GM18507 (cell line): ENCODE results near the gene GABRG3.
"Not testable (repeated sequence)": the region's sequence is repeated elsewhere in the genome, so short reads cannot be mapped to it uniquely, and the experiment has no call there.

Source experiments
- DNase-seq: peaks from one replicate; pipeline ENCODE4 v3.0.0; 2011; ENCODE audit warnings: low read depth; ENCODE audit not compliant: insufficient read length; ENCODE audit errors: extremely low spot score
- FAIRE-seq: peaks from 2 replicates; lab custom pipeline; 2011; peaks lifted over from hg19 to GRCh38; lab: Jason Lieb, UNC

Gene GABRG3

DNA sequence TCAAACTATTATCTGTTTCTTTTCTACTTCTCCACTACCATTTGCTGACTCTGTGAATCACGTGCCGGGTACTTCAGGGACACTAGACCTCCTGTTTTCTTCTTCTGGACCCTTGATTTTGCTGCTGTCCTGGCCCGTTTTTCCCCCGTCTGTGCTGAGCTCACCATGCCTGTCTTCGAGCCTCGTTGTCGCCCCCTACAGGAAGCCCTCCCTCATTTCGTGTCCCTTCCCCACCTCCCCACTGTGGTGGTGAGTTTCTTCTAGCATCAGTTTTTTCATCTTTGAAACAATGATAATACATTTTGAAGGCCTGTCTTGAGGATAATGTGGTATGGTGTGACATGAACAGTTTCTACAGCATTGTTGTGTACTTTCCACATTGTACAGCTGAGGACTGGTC is 12.8 kb downstream of the GABRG3 start:
- FAIRE-seq (no peak), DNase-seq (no peak)

DNA sequence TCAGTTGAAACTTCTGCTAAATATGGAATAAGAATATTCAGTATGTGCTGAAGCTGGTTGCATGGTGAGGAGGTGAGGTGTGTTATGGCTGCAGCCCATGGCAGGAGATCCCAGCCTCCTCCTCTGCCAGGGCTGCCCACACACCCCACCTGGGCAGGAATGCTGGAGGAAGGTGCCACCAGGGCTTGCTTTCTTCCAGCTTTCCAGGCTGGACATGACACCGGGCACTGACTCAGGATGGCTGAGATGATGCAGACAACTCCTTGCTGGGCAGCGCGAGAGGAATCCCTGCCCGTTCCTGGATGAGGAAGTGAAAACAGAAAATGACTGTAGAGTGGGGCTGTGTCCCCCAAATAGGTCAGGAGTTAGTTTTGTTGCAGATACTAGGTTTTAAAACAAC is 14.1 kb downstream of the GABRG3 start:
- FAIRE-seq = no peak
- no peak for DNase-seq

DNA sequence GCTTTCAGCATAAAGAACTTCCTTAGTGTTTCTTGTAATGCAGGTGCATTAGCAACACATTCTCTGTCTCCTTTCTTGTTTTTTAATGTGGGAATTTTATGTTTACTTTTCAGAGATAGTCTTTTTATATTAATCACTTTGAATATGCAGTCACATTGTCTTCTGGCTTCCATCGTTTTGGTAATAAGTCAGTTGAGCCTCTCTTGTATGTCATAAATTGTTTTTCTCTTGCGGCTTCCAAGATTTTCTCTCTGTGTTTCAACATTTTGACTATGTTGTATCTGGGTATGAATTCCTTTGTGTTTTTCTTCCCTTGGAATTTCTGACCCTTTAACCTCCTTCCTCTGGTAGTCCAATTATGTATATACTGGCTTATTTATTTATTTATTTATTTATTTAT is 25.3 kb downstream of the GABRG3 start:
- FAIRE-seq (no peak), DNase-seq (no peak)

DNA sequence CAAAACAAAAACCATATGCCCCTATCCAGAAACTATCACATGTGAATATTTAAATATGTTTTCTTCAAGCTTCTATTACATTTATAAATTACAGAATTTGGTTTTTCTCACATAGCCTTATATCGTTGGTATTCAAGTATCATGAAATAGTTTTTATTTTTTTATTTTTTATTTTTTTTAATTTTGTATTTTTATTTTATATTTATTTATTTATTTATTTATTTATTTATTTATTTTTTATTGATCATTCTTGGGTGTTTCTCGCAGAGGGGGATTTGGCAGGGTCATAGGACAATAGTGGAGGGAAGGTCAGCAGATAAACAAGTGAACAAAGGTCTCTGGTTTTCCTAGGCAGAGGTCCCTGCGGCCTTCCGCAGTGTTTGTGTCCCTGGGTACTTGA is 32.0 kb downstream of the GABRG3 start:
- not testable (repeated sequence) for DNase-seq, FAIRE-seq

DNA sequence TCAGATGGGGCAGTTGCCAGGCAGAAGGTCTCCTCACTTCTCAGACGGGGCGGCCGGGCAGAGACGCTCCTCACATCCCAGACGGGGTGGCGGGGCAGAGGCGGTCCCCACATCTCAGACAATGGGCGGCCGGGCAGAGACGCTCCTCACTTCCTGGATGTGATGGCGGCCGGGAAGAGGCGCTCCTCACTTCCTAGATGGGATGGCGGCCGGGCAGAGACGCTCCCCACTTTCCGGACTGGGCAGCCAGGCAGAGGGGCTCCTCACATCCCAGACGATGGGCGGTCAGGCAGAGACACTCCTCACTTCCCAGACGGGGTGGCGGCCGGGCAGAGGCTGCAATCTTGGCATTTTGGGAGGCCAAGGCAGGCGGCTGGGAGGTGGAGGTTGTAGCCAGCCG is 33.2 kb downstream of the GABRG3 start:
- not testable (repeated sequence) for FAIRE-seq, DNase-seq

DNA sequence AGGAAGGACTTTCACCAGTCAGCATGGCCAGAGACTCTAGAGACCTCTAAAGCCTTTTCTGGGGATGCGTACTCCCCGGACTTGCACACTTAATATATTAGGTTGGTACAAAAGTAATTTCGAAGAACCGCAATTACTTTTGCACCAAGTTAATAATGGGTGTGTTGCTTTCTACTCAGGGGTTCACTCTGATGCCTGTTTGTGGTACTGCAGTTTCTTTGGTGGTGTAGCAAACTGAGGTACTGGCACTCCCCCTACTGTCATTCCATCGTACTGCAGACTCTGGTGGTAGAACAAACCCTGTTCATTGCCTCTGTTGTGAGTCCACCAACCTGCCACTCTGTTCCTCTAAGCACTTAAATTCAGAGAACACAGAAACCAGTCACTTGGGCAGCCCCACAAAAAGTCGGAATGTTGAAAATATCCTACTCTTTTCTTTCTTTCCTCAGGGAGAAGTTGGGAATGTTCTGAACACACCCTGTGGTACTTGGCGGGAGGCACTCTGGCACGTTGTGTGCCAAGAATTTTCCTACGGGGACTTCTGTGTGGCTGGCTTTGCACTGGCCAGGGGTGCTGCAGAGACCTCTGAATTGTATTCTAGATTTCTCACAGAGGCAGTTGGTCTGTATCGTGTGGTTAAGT is 46.3 kb downstream of the GABRG3 start:
- DNase-seq = no peak
- no peak for FAIRE-seq

DNA sequence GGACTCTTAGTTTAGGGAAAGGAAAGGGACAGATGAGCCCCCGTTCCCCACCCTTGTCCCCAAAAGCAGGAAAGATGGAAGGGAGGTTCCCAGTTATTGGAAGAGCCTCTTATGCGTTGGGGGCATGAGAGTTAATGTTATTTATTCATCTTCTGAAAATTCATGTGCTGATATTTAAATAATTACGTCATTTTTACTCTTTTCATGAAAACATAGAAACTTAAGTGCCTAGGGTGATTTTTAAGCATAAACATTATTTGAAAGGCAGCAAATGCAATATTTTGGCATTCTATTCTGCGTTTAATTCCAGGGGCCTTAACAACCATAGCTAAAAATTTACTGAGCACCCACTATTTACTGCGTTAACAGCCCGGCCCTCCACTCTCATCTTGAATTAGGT is 48.7 kb downstream of the GABRG3 start:
- no peak for FAIRE-seq
- DNase-seq = no peak

DNA sequence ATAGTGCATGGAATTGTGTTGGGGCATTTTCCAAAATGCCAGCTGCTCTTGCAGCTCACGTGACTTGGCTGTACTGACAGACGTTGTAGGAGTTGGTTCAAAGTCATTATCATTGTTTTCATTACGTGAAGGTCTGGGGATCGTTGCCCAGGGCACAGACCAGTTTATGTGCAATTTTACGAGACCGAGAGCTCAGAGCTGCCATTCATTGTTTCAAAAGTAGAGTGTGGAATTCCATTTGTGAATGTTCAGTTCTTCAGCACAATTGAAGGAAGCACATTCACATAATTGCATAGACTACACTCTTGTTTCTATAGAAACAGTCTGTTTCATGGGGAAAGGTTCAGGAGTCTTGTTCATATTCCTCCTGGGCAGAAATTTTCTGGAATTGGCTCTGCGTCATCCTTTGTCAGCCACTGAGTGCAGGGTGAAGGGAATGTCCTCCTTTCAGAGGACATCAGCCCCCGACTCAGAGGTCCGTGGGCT is 54.5 kb downstream of the GABRG3 start:
- FAIRE-seq = no peak
- DNase-seq = no peak

DNA sequence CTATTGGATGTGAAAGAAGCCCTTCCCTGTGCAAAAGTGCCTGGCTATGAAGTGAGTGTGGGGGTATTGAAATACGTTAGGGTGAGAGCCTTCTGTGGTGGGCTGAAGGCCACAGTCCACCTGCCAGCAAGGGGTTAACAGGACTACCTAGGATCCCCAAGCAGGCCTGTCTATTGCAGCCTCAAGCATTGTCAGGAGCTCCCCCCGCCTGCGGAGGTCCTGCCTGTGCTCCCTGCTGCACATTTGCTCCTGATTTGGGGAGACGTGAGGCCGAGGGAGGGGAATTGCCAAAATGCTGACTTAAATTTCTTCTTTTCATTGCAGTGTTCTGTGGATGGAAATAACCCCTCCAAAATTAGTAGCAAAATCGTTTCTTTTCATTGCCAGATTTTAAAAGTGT is 56.2 kb downstream of the GABRG3 start:
- DNase-seq = no peak
- no peak for FAIRE-seq

DNA sequence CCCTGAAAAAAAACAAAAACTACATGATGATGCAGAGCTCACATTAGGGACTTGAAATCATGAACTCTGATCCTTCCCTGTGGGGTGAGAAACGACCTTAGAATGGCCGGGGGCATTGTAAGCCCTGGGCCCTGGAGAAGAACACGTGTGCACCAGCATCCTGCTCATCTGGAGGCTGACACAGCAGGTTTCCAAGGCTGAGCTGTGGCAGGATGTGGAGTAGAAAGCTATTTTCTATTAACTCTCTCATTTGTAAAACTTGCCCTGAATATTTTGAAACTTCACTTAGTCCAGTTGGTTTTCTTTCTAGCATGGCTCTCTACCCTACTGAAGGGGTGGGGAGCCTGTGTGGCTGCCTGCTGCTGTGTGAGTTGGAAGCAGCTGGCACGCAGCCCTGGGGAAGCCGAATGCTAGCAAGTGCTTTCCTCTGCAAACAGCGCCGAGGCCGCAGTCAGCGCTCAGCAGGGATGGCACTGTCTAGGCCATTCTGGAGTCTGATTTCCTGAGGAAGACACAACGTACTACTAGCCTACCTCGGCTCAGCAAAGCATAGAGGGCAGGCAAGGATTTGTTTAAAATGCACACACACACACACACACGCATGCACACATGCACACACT is 58.0 kb downstream of the GABRG3 start:
- no peak for DNase-seq
- FAIRE-seq = no peak

DNA sequence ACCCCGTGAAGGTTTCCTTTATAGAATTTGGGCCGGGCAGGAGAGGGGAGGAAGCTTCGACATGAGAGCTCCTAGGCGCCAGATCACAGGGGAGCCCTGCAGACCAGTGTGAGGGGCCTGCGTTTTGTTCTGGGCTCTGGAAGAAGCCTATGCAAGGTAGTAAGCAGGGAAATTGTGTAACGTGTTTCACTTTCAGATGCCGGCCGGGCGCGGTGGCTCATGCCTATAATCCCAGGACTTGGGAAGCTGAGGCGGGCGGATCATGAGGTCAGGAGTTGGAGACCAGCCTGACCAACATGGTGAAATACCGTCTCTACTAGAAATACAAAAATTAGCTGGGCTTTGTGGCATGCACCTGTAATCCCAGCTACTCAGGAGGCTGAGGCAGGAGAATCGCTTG is 65.2 kb downstream of the GABRG3 start:
- FAIRE-seq (no peak), DNase-seq (no peak)

DNA sequence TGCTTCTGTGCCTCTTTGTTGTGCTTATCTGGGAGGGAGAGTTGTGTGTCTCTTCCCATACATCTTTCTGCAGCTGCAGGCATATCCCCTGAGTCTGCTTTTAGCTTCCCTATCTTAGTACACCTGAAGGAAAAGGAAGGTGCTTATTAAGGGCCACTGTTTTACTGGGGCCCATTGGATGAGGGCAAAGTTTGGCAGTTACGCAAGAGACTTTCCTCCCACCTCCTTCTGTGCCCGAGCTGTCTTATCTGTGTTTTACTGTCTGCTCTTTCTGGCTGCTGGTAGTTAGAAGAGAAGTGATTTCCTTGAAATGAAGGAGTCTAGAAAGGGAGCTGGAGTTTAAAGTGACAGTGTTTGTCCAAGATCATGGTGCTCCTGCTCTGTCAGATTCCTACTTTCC is 66.5 kb downstream of the GABRG3 start:
- DNase-seq (no peak), FAIRE-seq (no peak)

DNA sequence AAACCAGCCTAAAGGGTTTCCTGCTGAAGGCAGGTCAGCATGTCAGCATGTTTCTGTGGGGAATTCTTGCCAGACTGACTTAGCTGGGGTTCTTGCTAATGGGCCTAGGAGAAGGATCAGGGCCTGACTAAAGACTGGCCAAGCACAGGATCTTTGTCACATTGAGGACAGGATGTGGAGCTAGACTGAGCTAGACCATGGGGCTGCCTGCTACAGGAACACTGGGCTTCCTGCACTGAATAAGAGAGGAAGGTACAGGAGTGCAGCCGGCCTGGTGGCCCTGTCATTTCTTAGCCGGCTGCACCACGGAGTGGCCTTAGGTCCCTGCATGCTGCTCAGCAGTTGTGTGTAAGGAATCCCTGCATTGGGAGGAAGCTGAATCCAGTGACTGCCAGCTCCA is 68.2 kb downstream of the GABRG3 start:
- DNase-seq (no peak), FAIRE-seq (no peak)

DNA sequence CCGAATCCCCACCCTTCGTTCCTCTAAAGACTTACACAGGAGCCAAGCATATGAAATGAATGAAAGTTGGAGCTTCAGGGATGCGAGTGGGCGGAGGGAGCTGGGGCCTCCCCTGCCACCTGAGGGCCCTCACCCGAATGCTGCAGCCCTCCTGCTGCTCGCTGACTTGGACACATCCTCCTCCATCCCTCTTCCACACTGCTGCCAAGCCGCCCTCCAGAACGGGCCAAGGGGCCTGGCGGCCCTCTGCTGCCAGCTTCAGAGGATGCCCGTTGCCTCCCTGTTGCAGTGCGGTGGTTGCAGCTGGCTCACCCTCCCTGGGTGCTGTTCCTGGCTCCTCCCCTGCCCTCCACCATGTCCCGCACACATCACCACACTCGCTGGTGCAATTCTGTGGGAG is 71.2 kb downstream of the GABRG3 start:
- no peak for FAIRE-seq
- DNase-seq = no peak

DNA sequence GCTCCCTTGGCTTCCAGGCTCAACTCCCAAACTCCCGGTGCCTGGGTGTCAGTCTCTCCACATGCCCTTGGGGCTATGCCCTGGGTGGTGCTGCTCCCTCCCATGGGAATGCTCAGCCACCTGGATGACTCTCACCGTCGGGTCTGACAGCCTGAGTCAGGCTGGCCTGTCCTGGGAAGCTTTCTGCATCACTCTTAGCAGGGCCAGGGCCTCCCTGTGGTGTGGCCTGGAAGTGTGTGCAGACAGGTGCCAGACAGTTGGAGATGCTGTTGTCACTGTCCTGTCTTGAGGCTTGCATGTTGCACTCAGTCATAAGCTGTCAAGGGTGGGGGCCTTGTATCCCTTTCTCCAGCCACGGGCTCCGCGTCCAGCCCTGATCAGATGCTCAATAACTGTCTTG is 71.7 kb downstream of the GABRG3 start:
- FAIRE-seq (no peak), DNase-seq (no peak)

DNA sequence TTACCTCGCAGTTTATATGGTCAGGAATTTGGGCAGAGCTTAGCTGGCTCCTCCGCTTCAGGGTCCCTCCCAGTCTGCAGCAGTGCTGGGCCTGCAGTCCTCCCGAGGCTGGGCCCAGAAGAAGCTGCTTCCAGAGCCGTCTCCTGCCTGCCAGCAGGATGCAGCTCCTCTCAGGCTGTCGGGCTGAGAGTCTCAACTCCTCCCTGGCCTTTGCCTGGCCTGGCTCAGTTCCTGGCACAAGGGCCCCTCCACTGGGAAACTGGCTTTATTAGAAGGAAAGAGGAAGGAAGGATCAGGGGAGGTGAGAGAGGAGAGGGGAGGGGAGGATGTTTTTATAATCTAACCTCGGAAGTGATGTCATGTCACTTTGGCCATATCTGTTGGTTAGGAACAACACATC is 72.8 kb downstream of the GABRG3 start:
- no peak for FAIRE-seq
- DNase-seq = no peak

DNA sequence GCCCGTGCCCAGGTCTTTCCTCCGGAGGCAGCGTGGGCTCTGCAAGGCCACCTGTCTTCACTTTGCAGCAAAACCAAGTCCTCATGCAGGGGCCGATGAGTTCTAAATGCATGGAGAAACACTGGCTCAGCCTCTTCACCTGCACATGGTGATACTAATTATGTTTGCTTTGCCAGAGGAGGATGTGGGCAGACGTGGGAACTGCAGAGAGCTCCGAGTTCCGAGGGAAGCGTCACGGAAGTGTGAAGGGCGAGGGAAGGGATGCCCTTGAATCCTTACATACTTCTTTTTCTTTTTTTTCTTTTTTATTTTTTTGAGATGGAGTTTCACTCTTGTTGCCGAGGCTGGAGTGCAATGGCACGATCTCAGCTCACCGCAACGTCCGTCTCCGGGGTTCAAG is 74.8 kb downstream of the GABRG3 start:
- FAIRE-seq (no peak), DNase-seq (no peak)

DNA sequence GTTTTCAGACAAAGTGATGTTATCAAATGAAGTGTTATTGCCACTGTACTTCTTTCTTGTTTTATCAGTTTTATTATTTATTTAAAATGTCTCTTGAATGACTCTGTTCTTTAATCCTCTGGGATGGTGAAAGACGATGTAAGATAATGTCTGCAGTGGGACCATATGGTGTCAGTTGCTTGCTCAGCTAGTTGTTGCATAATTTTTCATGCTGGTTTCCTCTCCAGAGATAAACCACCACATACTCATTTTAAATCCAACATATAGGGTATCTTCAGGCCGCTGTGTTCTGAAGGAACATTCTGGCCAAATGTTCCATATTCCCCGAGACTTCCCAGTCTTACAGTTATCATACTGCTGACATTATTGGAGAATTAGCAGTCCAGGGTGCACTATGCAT is 75.9 kb downstream of the GABRG3 start:
- FAIRE-seq (no peak), DNase-seq (no peak)

DNA sequence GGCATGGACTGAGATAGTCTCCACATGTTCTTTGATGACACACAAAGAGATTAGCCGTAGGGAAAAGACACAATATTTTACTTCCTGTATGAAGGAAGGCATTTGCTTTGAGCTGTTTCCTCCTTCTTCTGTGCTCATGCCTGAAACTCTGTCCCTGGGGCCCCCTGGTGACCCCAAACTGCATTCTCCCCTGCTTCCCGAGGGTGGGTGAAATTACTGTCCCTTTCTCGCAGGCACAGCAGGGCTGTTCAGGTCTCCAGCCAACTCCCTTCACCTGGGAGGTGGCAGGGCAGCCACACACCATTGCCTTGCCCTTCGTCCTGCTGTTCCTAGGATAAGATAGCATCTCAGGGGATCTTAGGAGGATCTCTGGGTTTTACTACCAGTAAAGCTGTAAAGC is 79.2 kb downstream of the GABRG3 start:
- DNase-seq (no peak), FAIRE-seq (no peak)

DNA sequence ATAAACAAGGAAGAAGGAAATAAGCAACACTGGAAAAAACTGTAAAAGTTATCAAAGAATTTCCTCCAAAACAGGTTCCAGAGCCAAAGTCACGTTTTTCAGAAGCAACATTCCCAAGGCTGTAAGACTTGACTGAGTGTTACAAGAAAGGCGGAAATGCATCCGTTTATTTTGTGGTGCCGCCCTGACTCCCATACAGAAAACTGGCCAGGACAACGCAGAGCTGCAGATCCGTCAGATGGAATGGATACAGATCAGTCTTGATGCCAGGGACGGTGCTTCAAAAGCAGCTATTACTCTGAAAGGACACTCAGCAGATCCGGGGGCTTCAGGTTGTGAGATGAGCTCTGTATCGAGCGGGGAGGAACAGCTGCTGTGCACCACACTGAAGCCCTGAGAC is 83.4 kb downstream of the GABRG3 start:
- DNase-seq (no peak), FAIRE-seq (no peak)

DNA sequence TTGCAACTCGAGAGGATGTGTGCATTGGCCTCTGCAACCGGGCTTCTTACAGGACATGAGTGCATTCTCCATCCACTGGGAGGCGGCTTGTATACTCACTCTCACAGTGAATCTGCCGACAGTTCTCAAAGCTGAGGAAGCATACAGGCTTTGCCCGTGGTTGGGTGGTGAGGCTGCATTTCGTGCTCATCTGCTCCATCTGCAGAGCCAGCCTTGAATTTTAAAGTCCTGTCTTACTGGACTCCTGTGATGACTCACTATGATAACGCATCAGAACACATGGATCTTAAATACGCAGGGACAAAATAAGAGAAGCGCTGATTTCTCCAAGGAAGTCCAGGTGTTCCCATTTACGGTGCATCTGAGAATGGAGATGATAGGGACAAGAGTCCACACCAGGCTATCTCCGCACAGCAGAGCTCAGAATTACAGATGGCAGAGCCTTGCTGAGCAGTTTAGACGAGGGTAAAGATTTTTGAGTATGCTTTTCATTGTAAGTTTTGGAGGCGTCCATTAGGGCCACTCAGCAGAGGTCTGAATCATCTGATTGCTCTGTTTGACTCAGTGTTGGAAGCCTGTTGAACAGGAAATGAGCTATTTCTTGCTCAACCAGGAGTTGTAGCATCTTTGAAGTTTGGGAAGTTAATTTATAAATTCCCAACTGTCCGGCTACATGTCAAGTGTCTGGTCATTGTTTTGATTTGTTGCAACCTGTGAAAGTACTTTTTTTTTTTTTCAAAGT is 87.1 kb downstream of the GABRG3 start:
- FAIRE-seq (no peak), DNase-seq (no peak)
